ENCODE results near the gene NUAK1.

Gene NUAK1

GRCh38 chr12:106082216-106083175 is 56.3 kb downstream of the NUAK1 start:
- TF ChIP-seq CTCF (IDR thresholded peaks at IDR 0.05; ENCODE audit: borderline replicate concordance, insufficient read depth, low read depth, low read length): no peak
- no peak overlapping the region for H3K4me3 ChIP-seq (ENCODE audit: low read depth, low read length)

- no peak for TF ChIP-seq CTCF (IDR thresholded peaks at IDR 0.05; ENCODE audit: borderline replicate concordance, insufficient read depth, low read depth, low read length)
- no peak overlapping the region for H3K4me3 ChIP-seq (ENCODE audit: low read depth, low read length)
Observed at GRCh38 chr12:106081606-106082005, 57.1 kb downstream of the NUAK1 start.

- no peak overlapping the region for H3K4me3 ChIP-seq (ENCODE audit: low read depth, low read length)
- no peak for TF ChIP-seq CTCF (IDR thresholded peaks at IDR 0.05; ENCODE audit: borderline replicate concordance, insufficient read depth, low read depth, low read length)
Observed at GRCh38 chr12:106080791-106081170, 58.0 kb downstream of the NUAK1 start.

- no peak for TF ChIP-seq CTCF (IDR thresholded peaks at IDR 0.05; ENCODE audit: borderline replicate concordance, insufficient read depth, low read depth, low read length)
- H3K4me3 ChIP-seq (ENCODE audit: low read depth, low read length): no peak overlapping the region
Observed at GRCh38 chr12:106080041-106080790, 58.5 kb downstream of the NUAK1 start.

- TF ChIP-seq CTCF (IDR thresholded peaks at IDR 0.05; ENCODE audit: borderline replicate concordance, insufficient read depth, low read depth, low read length): no peak
- H3K4me3 ChIP-seq (ENCODE audit: low read depth, low read length): no peak overlapping the region
Observed at GRCh38 chr12:106079148-106079738, 59.5 kb downstream of the NUAK1 start.

GRCh38 chr12:106078358-106079010 is 60.3 kb downstream of the NUAK1 start:
- H3K4me3 ChIP-seq (ENCODE audit: low read depth, low read length): no peak overlapping the region
- no peak for TF ChIP-seq CTCF (IDR thresholded peaks at IDR 0.05; ENCODE audit: borderline replicate concordance, insufficient read depth, low read depth, low read length)
